A549 (cell line): ENCODE data around the gene RAB6C. TPM values are rescaled to one million over a fixed set of nuclear protein-coding genes. Genes with fewer than 3 reads are reported as not detected.
"Not testable (repeated sequence)": the region's sequence is repeated elsewhere in the genome, so short reads cannot be mapped to it uniquely, and the experiment has no call there.

ENCODE experiments used
- ATAC-seq, 2 experiments: fragments of 200-7000 bp in 1 of 2; fragments of >200 bp in 1 of 2; cut with Nextera tagmentation in 1 of 2; cut with Tn5 transposase in 1 of 2; 3 replicates each; pipeline versions ENCODE4 v1.8.0 to v1.9.1; 2018 to 2020; ENCODE audit warnings: mild to moderate bottlenecking in 1 of 2, moderate library complexity in 1 of 2
- CTCF ChIA-PET: fragments of 300-600 bp; sonication (Branson Sonifier 250); formaldehyde crosslinking; extraction: SDS; loops from one replicate; lab custom pipeline; 2021; ENCODE audit warnings: antibody characterized with exemption, inconsistent platforms; lab: Yijun Ruan, JAX
- POLR2A ChIA-PET: fragments of 350-600 bp; formaldehyde crosslinking; extraction: SDS; loops from one replicate; lab custom pipeline; 2021; ENCODE audit warnings: antibody characterized with exemption, inconsistent platforms; lab: Yijun Ruan, JAX
- DNase-seq, 2 experiments: peaks; one replicate each; pipeline versions ENCODE4 v3.0.0 to v3.0.0-alpha.2; 2011 to 2016; ENCODE audit warnings: low read depth in 1 of 2, low spot score in 1 of 2
- FAIRE-seq: peaks from 2 replicates; lab custom pipeline; 2011; peaks lifted over from hg19 to GRCh38; lab: Jason Lieb, UNC
- H3K27ac ChIP-seq, 2 experiments: fragments of >200 bp; sonication (Bioruptor Twin); formaldehyde crosslinking; 3 replicates each; pipeline ENCODE4 v1.5.1; 2016 to 2017
- H3K4me1 ChIP-seq: fragments of >200 bp; sonication (Bioruptor Twin); formaldehyde crosslinking; 3 replicates; pipeline ENCODE4 v1.6.1; 2016
- H3K4me2 ChIP-seq: fragments of >200 bp; sonication (Bioruptor Twin); formaldehyde crosslinking; 3 replicates; pipeline ENCODE4 v1.6.1; 2016
- H3K4me3 ChIP-seq: fragments of >200 bp; sonication (Bioruptor Twin); formaldehyde crosslinking; 3 replicates; pipeline ENCODE4 v1.5.1; 2016
- H3K9me3 ChIP-seq: fragments of >200 bp; sonication (Bioruptor Twin); formaldehyde crosslinking; 3 replicates; pipeline ENCODE4 v1.6.1; 2016
- EHF ChIP-seq: fragments of 250-450 bp; sonication (Bioruptor Pico); IDR thresholded peaks from 2 replicates; pipeline ENCODE4 v1.5.0; 2020; ENCODE audit warnings: mild to moderate bottlenecking
- GATA3 ChIP-seq: IDR thresholded peaks from 2 replicates; pipeline ENCODE4 v1.6.1; 2012; ENCODE audit warnings: borderline replicate concordance
- HES2 ChIP-seq: fragments of >200 bp; sonication (Bioruptor Twin); formaldehyde crosslinking; IDR thresholded peaks from 2 replicates; pipeline ENCODE4 v1.6.1; 2016
- HOXB13 ChIP-seq: fragments of 250-450 bp; sonication (Bioruptor Pico); IDR thresholded peaks from 2 replicates; pipeline ENCODE4 v1.5.0; 2020; ENCODE audit warnings: low read depth, mild to moderate bottlenecking, moderate library complexity
- HOXB5 ChIP-seq: fragments of 250-450 bp; sonication (Bioruptor Pico); IDR thresholded peaks from 2 replicates; pipeline ENCODE4 v1.5.0; 2020; ENCODE audit warnings: mild to moderate bottlenecking, moderate library complexity
- MAX ChIP-seq: IDR thresholded peaks from 2 replicates; pipeline ENCODE4 v1.6.1; 2012
- NR3C1 ChIP-seq: fragments of >200 bp; sonication (Bioruptor Twin); formaldehyde crosslinking; IDR thresholded peaks from 3 replicates; pipeline ENCODE4 v1.6.1; 2017
- RAD21 ChIP-seq, 2 experiments: fragments of >200 bp in 1 of 2; sonication (Bioruptor Twin) in 1 of 2; formaldehyde crosslinking in 1 of 2; IDR thresholded peaks in 1 of 2; conservative IDR thresholded peaks in 1 of 2; 2 replicates in 1 of 2; 3 replicates in 1 of 2; pipeline ENCODE4 v1.6.1; 2012 to 2018; ENCODE audit warnings: inconsistent platforms in 1 of 2
- RCOR1 ChIP-seq: fragments of 150-350 bp; IDR thresholded peaks from 2 replicates; pipeline ENCODE4 v1.6.1; 2014; ENCODE audit warnings: antibody characterized with exemption, low read length, low read depth
- REST ChIP-seq: fragments of 200-600 bp; sonication (generic); IDR thresholded peaks from 2 replicates; pipeline ENCODE4 v1.6.1; 2016; ENCODE audit warnings: antibody characterized with exemption, mild to moderate bottlenecking, moderate library complexity
- TFCP2L1 ChIP-seq: fragments of 250-450 bp; sonication (Bioruptor Pico); IDR thresholded peaks from 2 replicates; pipeline ENCODE4 v1.5.0; 2021; ENCODE audit warnings: mild to moderate bottlenecking
- TP53 ChIP-seq: fragments of 250-450 bp; sonication (Bioruptor Pico); IDR thresholded peaks from 2 replicates; pipeline ENCODE4 v1.5.0; 2021; ENCODE audit warnings: mild to moderate bottlenecking, moderate library complexity
- USF2 ChIP-seq: fragments of 450-650 bp; IDR thresholded peaks from 2 replicates; pipeline ENCODE4 v1.6.1; 2014; ENCODE audit warnings: antibody characterized with exemption
- ZC3H11A ChIP-seq: fragments of 450-650 bp; IDR thresholded peaks from 2 replicates; pipeline ENCODE4 v1.6.1; 2014; ENCODE audit warnings: antibody characterized with exemption, mild to moderate bottlenecking
- WGBS: methylation state at CpG from one replicate; pipeline ENCODE4 v1.1.6; 2017; ENCODE audit errors: missing lambda C conversion rate; 5-methylcytosine and 5-hydroxymethylcytosine counted together
- polyA plus RNA-seq, 4 experiments: library from polyadenylated mRNA; depleted of rRNA in 3 of 4; stranded (reverse); fragments of >200 nt; fragmentation: RNase III in 1 of 4; extraction: RNeasy Plus Mini Kit Qiagen cat#74134 plus additional on column Dnase treatment in 1 of 4; gene quantifications; 2 replicates in 3 of 4; 3 replicates in 1 of 4; pipeline ENCODE4 v1.2.3, GENCODE V29; 2011 to 2017

RAB6C gene
- polyA plus RNA-seq, 2 of the 4 experiments (the other 2 are of a cell fraction), result 0.06 TPM; not detected in 1

- 0% methylated on average over 4 of the region's 4 CpGs for WGBS
- ATAC-seq, FAIRE-seq, H3K9me3 ChIP-seq, H3K4me2 ChIP-seq, H3K4me1 ChIP-seq, H3K4me3 ChIP-seq, H3K27ac ChIP-seq, CTCF ChIA-PET, DNase-seq: not testable (repeated sequence)
- POLR2A ChIA-PET, result interaction anchor here (0.7 kb wide), 1 partner anchor 1531 kb away, joined by 3 read pairs; no protein-coding TSS in a partner anchor
Observed at GRCh38 chr2:129968605-129969004, 10.9 kb upstream of the RAB6C start.

- ChIA-PET CTCF (no interaction called here), POLR2A (no interaction called here)
- FAIRE-seq, result no peak
- no peak overlapping the region for H3K4me3 ChIP-seq
- TF ChIP-seq EHF (CRISPR knock-in tag), result no peak
- no peak for TF ChIP-seq RAD21 (conservative IDR thresholded peaks at IDR 0.05 in 1 of 2, IDR thresholded peaks at IDR 0.05 in 1 of 2)
- TF ChIP-seq MAX, result no peak
- TF ChIP-seq GATA3, result no peak
- TF ChIP-seq NR3C1, result no peak
- TF ChIP-seq HOXB13, result no peak
- no peak for TF ChIP-seq TP53 (CRISPR knock-in tag)
- TF ChIP-seq USF2, result no peak
- no peak for TF ChIP-seq HOXB5
- no peak for TF ChIP-seq TFCP2L1 (CRISPR knock-in tag)
- no peak for TF ChIP-seq ZC3H11A
- TF ChIP-seq HES2, result no peak
- TF ChIP-seq REST, result no peak
- TF ChIP-seq RCOR1, result no peak
- no peaks in the 10 kb centered on the region for H3K9me3 ChIP-seq
- peak; percentile 31 to 52; a peak in 4 of 6 replicates for ATAC-seq
- H3K4me2 ChIP-seq, result no peak overlapping the region
- DNase-seq, result no peak
- WGBS, result 14% methylated on average over 9 of the region's 9 CpGs
- H3K27ac ChIP-seq, result no peak overlapping the region
- H3K4me1 ChIP-seq, result no peaks in the 10 kb centered on the region
Observed at GRCh38 chr2:129975016-129975774, 4.3 kb upstream of the RAB6C start.

- 0% methylated on average over 3 of the region's 3 CpGs for WGBS
- FAIRE-seq, result not testable (repeated sequence)
- CTCF ChIA-PET, result interaction anchor here (0.7 kb wide), 1 partner anchor 1375 kb away, joined by 3 read pairs; no protein-coding TSS in a partner anchor
Observed at GRCh38 chr2:129976969-129977368, 2.5 kb upstream of the RAB6C start.

More at GRCh38 chr2:129976969-129977368, 2.5 kb upstream of the RAB6C start:
- H3K9me3 ChIP-seq, H3K27ac ChIP-seq, H3K4me1 ChIP-seq, H3K4me2 ChIP-seq, POLR2A ChIA-PET, H3K4me3 ChIP-seq, DNase-seq, ATAC-seq: not testable (repeated sequence)
